ENCODE measurements around the gene FAM241B. TPM values are rescaled to one million over a fixed set of nuclear protein-coding genes. Genes with fewer than 3 reads are reported as not detected.

Gene FAM241B
- total and polyA plus RNA-seq, 2 of the 4 experiments (the other 2 are of a cell fraction): 0.18 to 1.4 TPM

- no peak overlapping the region for H2AK5ac ChIP-seq (ENCODE audit: low read depth, low read length)
- no peak overlapping the region for H3K9ac ChIP-seq (ENCODE audit: low read depth, low read length)
- no peaks in the 10 kb centered on the region for H4K20me1 ChIP-seq (ENCODE audit: insufficient read depth, low read length)
- no peaks in the 10 kb centered on the region for H3K4me1 ChIP-seq (ENCODE audit: control insufficient read depth, insufficient read depth, low read length)
- H3K27me3 ChIP-seq (ENCODE audit: control insufficient read depth, insufficient read depth, low read length): peaks cover 75% of the 10 kb centered on the region
- ATAC-seq (ENCODE audit: low read depth): no peak
- peaks cover 2% of the 10 kb centered on the region; the same call in 1 of the 2 replicates for H3K9me3 ChIP-seq (ENCODE audit: control insufficient read depth, insufficient read depth, low read length)
- H3K14ac ChIP-seq (replicated peaks; ENCODE audit: low read depth, low read length): no peak overlapping the region
- no peak overlapping the region for H3K23ac ChIP-seq (ENCODE audit: low read depth, low read length)
- H3K79me1 ChIP-seq (ENCODE audit: low read depth in 1 of 2, low read length in 2 of 2): no peaks in the 10 kb centered on the region
- H3K4me2 ChIP-seq (ENCODE audit: low read depth, low read length): no peak overlapping the region
- no peak overlapping the region for H3K4ac ChIP-seq (ENCODE audit: low read depth, low read length)
- H4K5ac ChIP-seq (ENCODE audit: low read depth, low read length): no peak overlapping the region
- H2BK120ac ChIP-seq (ENCODE audit: low read depth, low read length): no peak overlapping the region
- no peak overlapping the region for H3K27ac ChIP-seq (ENCODE audit: insufficient read depth, low read length)
- H3K56ac ChIP-seq (ENCODE audit: extremely low read depth, insufficient read depth, low read length): no peak overlapping the region
- no peak overlapping the region for H2BK20ac ChIP-seq (ENCODE audit: low read depth, low read length)
- no peak overlapping the region for H2BK5ac ChIP-seq (ENCODE audit: low read depth, low read length, poor library complexity, severe bottlenecking)
- H4K8ac ChIP-seq (ENCODE audit: low read depth in 2 of 2, low read length in 2 of 2): no peak overlapping the region
- no peak overlapping the region for H2AK9ac ChIP-seq (replicated peaks; ENCODE audit: low read depth, low read length, poor library complexity)
- no peak overlapping the region for H2BK15ac ChIP-seq (ENCODE audit: low read depth, low read length)
- intact Hi-C loops (cut with micrococcal nuclease): no loop called here
- WGBS, 2 experiments (ENCODE audit: extremely low coverage in 2 of 2, insufficient read length in 1 of 2): no CpG with 5 or more reads among the region's 5 CpGs
- DNase-seq: no peak
- no peak overlapping the region for H4K91ac ChIP-seq (ENCODE audit: insufficient read depth, low read depth, low read length)
- BruUV-seq (replicated peaks): no TSS peak
- H3K9me1 ChIP-seq (ENCODE audit: insufficient read depth, low read length): no peaks in the 10 kb centered on the region
- dilution Hi-C loops (cut with HindIII; ENCODE audit: low sequenced_read_pairs, unreplicated experiment): no loop called here
- no peak overlapping the region for H3K4me3 ChIP-seq (ENCODE audit: insufficient read depth, low read depth, low read length)
- in situ Hi-C loops (cut with MboI; ENCODE audit: low sequenced_read_pairs): no loop called here
- CTCF ChIA-PET: interaction anchor here (0.5 kb wide), 1 partner anchor 16 kb away, joined by 6 read pairs; no protein-coding TSS in a partner anchor
- no peak overlapping the region for H3K18ac ChIP-seq (ENCODE audit: low read depth, low read length)
- H3K36me3 ChIP-seq (ENCODE audit: control insufficient read depth, insufficient read depth, low read length): no peaks in the 10 kb centered on the region
- TF ChIP-seq ELK1 (IDR thresholded peaks at IDR 0.05; ENCODE audit: borderline replicate concordance, low read depth, low read length) (no peak), SMC3 (IDR thresholded peaks at IDR 0.05; ENCODE audit: low read depth, low read length) (no peak), BHLHE40 (IDR thresholded peaks at IDR 0.05; ENCODE audit: low read depth, low read length) (no peak), RFX5 (IDR thresholded peaks at IDR 0.05; ENCODE audit: low read depth, low read length) (no peak), USF2 (IDR thresholded peaks at IDR 0.05; ENCODE audit: low read depth, low read length) (no peak), POLR2A (IDR thresholded peaks at IDR 0.05; ENCODE audit: low read depth, low read length) (no peak), RCOR1 (IDR thresholded peaks at IDR 0.05; ENCODE audit: insufficient replicate concordance, low read length) (no peak), MXI1 (IDR thresholded peaks at IDR 0.05; ENCODE audit: borderline replicate concordance, low read depth, low read length) (no peak)
- no peak overlapping the region for H2AFZ ChIP-seq (replicated peaks; ENCODE audit: low read length, poor library complexity)
- POLR2A ChIA-PET (ENCODE audit: unreplicated experiment): no interaction called here
Measured at GRCh38 chr10:69668721-69669120, 38.7 kb downstream of the FAM241B start.

Measured in IMR-90 (cell line).